Nucleus accumbens (tissue), 56 donors: ENCODE data around the gene CYP4A11.
"Not testable (repeated sequence)": the region's sequence is repeated elsewhere in the genome, so short reads cannot be mapped to it uniquely, and the experiment has no call there.

Experiments
- DNase-seq, 56 donors: peaks; one replicate each; lab custom pipeline; 2025; lab: John Stamatoyannopoulos, UW

The CYP4A11 gene

GRCh38 chr1:46927249-46927835 lies 13.9 kb downstream of the CYP4A11 start:
- DNase-seq = no peak

GRCh38 chr1:46910790-46911189 lies 30.5 kb downstream of the CYP4A11 start:
- no peak for DNase-seq

- no peak for DNase-seq
These were observed 37.8 kb downstream of the CYP4A11 start for GRCh38 chr1:46903481-46903880.

- DNase-seq = no peak
These were observed 40.9 kb downstream of the CYP4A11 start for GRCh38 chr1:46900401-46900800.

GRCh38 chr1:46881656-46882055 lies 59.6 kb downstream of the CYP4A11 start:
- DNase-seq = not testable (repeated sequence)
